ENCODE results near the gene ELP4.

The ELP4 gene

DNA sequence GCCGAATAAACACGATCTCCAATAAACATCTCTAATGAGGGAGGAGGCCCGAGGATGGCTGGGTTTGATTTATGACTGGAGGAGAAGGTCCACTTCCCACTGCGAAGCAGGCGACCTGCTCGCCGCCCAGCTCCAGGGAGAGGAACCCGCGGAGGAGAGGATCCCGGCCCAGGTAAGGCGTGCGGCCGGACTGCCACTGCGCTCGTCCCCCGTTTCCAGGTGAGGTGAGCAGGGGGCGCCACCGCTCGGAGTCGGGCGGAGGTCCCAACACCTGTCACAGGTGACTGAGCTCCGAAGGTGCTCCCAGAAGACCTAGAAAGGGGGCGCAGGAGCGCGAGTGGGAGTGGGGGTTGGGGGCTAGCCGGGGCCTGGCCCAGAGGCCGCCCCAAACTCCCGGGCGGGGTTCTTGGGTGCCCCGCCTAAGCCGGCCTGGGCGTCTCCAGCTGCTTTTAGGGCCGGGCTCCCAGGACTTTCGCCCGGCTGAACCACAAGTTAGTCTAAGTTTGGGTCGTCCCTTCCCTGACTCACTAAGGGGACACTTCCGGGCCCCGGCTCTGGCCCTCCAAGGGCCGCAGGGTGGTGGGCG, 307.0 kb downstream of the ELP4 start (continued):
- TF ChIP-seq, protein P1, sequence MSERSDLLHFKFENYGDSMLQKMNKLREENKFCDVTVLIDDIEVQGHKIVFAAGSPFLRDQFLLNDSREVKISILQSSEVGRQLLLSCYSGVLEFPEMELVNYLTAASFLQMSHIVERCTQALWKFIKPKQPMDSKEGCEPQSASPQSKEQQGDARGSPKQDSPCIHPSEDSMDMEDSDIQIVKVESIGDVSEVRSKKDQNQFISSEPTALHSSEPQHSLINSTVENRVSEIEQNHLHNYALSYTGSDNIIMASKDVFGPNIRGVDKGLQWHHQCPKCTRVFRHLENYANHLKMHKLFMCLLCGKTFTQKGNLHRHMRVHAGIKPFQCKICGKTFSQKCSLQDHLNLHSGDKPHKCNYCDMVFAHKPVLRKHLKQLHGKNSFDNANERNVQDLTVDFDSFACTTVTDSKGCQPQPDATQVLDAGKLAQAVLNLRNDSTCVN (tag by site-specific recombination; optimal IDR thresholded peaks at IDR 0.05) = peak; percentile 51
- TF ChIP-seq SETDB1 (IDR thresholded peaks at IDR 0.05; ENCODE audit: insufficient read length, low read length) (no peak), KLF10 (tag by site-specific recombination; IDR thresholded peaks at IDR 0.05) (no peak), ZNF2 (tag by site-specific recombination; IDR thresholded peaks at IDR 0.05) (no peak; the same call in 1 of the 2 replicates), ZNF785 (tag by site-specific recombination; IDR thresholded peaks at IDR 0.05) (no peak), SP2 (tag by site-specific recombination; IDR thresholded peaks at IDR 0.05) (peak; percentile 55), ZNF529 (tag by site-specific recombination; IDR thresholded peaks at IDR 0.05; ENCODE audit: insufficient replicate concordance) (no peak), ZNF146 (tag by site-specific recombination; IDR thresholded peaks at IDR 0.05) (0 out of 2 replicates have a peak, but pooled peaks have one; percentile 6), ZNF48 (tag by site-specific recombination; IDR thresholded peaks at IDR 0.05) (no peak), ZNF610 (tag by site-specific recombination; IDR thresholded peaks at IDR 0.05; ENCODE audit: borderline replicate concordance) (no peak), KLF16 (tag by site-specific recombination; IDR thresholded peaks at IDR 0.05) (peak; percentile 21; the same call in 1 of the 2 replicates), ZNF585B (tag by site-specific recombination; IDR thresholded peaks at IDR 0.05) (no peak), ZNF23 (tag by site-specific recombination; IDR thresholded peaks at IDR 0.05; ENCODE audit: borderline replicate concordance) (no peak), SP7 (tag by site-specific recombination; IDR thresholded peaks at IDR 0.05) (peak; percentile 78), ZNF174 (tag by site-specific recombination; IDR thresholded peaks at IDR 0.05) (no peak), ZNF239 (tag by site-specific recombination; IDR thresholded peaks at IDR 0.05) (no peak), ZNF433 (tag by site-specific recombination; IDR thresholded peaks at IDR 0.05; ENCODE audit: low read depth) (no peak), ZNF394 (tag by site-specific recombination; IDR thresholded peaks at IDR 0.05; ENCODE audit: borderline replicate concordance) (no peak), OVOL3 (tag by site-specific recombination; IDR thresholded peaks at IDR 0.05) (no peak), BCL11A (tag by site-specific recombination; IDR thresholded peaks at IDR 0.05; ENCODE audit: low read depth) (peak; percentile 47; the same call in 1 of the 2 replicates), IKZF3 (tag by site-specific recombination; IDR thresholded peaks at IDR 0.05) (peak; percentile 42; the same call in 1 of the 2 replicates), ZNF629 (tag by site-specific recombination; IDR thresholded peaks at IDR 0.05) (peak; percentile 20; the same call in 1 of the 2 replicates)
- TF ChIP-seq, protein P2, sequence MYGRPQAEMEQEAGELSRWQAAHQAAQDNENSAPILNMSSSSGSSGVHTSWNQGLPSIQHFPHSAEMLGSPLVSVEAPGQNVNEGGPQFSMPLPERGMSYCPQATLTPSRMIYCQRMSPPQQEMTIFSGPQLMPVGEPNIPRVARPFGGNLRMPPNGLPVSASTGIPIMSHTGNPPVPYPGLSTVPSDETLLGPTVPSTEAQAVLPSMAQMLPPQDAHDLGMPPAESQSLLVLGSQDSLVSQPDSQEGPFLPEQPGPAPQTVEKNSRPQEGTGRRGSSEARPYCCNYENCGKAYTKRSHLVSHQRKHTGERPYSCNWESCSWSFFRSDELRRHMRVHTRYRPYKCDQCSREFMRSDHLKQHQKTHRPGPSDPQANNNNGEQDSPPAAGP (tag by site-specific recombination; IDR thresholded peaks at IDR 0.05) = peak; percentile 50; the same call in 1 of the 2 replicates
- TF ChIP-seq, protein P3, sequence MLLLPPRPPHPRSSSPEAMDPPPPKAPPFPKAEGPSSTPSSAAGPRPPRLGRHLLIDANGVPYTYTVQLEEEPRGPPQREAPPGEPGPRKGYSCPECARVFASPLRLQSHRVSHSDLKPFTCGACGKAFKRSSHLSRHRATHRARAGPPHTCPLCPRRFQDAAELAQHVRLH (tag by site-specific recombination; IDR thresholded peaks at IDR 0.05) = no peak
- TF ChIP-seq, protein P4, sequence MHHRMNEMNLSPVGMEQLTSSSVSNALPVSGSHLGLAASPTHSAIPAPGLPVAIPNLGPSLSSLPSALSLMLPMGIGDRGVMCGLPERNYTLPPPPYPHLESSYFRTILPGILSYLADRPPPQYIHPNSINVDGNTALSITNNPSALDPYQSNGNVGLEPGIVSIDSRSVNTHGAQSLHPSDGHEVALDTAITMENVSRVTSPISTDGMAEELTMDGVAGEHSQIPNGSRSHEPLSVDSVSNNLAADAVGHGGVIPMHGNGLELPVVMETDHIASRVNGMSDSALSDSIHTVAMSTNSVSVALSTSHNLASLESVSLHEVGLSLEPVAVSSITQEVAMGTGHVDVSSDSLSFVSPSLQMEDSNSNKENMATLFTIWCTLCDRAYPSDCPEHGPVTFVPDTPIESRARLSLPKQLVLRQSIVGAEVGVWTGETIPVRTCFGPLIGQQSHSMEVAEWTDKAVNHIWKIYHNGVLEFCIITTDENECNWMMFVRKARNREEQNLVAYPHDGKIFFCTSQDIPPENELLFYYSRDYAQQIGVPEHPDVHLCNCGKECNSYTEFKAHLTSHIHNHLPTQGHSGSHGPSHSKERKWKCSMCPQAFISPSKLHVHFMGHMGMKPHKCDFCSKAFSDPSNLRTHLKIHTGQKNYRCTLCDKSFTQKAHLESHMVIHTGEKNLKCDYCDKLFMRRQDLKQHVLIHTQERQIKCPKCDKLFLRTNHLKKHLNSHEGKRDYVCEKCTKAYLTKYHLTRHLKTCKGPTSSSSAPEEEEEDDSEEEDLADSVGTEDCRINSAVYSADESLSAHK (tag by site-specific recombination; IDR thresholded peaks at IDR 0.05) = peak; percentile 70
- TF ChIP-seq, protein P5, sequence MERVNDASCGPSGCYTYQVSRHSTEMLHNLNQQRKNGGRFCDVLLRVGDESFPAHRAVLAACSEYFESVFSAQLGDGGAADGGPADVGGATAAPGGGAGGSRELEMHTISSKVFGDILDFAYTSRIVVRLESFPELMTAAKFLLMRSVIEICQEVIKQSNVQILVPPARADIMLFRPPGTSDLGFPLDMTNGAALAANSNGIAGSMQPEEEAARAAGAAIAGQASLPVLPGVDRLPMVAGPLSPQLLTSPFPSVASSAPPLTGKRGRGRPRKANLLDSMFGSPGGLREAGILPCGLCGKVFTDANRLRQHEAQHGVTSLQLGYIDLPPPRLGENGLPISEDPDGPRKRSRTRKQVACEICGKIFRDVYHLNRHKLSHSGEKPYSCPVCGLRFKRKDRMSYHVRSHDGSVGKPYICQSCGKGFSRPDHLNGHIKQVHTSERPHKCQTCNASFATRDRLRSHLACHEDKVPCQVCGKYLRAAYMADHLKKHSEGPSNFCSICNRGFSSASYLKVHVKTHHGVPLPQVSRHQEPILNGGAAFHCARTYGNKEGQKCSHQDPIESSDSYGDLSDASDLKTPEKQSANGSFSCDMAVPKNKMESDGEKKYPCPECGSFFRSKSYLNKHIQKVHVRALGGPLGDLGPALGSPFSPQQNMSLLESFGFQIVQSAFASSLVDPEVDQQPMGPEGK (tag by site-specific recombination; IDR thresholded peaks at IDR 0.05) = peak; percentile 65; the same call in 1 of the 2 replicates
- TF ChIP-seq, protein P6, sequence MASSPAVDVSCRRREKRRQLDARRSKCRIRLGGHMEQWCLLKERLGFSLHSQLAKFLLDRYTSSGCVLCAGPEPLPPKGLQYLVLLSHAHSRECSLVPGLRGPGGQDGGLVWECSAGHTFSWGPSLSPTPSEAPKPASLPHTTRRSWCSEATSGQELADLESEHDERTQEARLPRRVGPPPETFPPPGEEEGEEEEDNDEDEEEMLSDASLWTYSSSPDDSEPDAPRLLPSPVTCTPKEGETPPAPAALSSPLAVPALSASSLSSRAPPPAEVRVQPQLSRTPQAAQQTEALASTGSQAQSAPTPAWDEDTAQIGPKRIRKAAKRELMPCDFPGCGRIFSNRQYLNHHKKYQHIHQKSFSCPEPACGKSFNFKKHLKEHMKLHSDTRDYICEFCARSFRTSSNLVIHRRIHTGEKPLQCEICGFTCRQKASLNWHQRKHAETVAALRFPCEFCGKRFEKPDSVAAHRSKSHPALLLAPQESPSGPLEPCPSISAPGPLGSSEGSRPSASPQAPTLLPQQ (tag by site-specific recombination; IDR thresholded peaks at IDR 0.05) = peak; percentile 32
- TF ChIP-seq, protein P7, sequence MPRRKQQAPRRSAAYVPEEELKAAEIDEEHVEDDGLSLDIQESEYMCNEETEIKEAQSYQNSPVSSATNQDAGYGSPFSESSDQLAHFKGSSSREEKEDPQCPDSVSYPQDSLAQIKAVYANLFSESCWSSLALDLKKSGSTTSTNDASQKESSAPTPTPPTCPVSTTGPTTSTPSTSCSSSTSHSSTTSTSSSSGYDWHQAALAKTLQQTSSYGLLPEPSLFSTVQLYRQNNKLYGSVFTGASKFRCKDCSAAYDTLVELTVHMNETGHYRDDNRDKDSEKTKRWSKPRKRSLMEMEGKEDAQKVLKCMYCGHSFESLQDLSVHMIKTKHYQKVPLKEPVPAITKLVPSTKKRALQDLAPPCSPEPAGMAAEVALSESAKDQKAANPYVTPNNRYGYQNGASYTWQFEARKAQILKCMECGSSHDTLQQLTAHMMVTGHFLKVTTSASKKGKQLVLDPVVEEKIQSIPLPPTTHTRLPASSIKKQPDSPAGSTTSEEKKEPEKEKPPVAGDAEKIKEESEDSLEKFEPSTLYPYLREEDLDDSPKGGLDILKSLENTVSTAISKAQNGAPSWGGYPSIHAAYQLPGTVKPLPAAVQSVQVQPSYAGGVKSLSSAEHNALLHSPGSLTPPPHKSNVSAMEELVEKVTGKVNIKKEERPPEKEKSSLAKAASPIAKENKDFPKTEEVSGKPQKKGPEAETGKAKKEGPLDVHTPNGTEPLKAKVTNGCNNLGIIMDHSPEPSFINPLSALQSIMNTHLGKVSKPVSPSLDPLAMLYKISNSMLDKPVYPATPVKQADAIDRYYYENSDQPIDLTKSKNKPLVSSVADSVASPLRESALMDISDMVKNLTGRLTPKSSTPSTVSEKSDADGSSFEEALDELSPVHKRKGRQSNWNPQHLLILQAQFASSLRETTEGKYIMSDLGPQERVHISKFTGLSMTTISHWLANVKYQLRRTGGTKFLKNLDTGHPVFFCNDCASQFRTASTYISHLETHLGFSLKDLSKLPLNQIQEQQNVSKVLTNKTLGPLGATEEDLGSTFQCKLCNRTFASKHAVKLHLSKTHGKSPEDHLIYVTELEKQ (tag by site-specific recombination; IDR thresholded peaks at IDR 0.05; ENCODE audit: borderline replicate concordance) = no peak

Measured in HEK293 (cell line).